Measurements from ENCODE around the gene NTRK1. TPM values are rescaled to one million over a fixed set of nuclear protein-coding genes. Genes with fewer than 3 reads are reported as not detected.

The NTRK1 gene
- total RNA-seq, 1 donor from 2014 or later: not detected

DNA sequence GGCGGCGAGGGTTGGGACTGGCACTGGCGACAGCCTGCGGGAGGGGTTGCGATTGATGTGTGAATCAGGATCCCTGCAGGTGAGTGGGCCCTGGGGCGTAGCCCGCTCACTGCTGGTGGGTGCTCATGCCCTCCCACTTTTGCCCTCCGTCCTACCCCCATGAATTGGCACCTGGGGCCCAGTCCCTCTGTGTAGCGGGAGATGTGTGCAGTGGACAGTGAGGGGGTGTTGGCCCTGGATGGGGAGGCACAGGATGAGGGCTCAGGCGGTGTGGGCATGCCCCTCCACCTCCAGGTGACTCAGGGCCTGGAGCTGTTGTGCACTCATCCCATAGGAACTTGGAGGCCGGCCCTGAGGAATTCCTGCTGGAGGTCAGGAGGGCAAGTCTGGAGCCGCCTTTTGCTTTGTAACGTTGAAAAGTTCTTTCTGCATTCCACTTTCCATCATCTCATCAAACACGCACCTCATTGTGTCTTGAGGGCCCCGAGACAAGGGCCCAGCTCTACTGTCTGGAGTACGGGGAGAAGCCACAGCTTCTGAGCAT is 35.9 kb downstream of the NTRK1 start:
- DNase-seq (ENCODE audit: extremely low spot score, unreplicated experiment): no peak
- peak overlapping the region; percentile 98 for H3K27ac Mint-ChIP-seq (ENCODE audit: unreplicated experiment)

DNA sequence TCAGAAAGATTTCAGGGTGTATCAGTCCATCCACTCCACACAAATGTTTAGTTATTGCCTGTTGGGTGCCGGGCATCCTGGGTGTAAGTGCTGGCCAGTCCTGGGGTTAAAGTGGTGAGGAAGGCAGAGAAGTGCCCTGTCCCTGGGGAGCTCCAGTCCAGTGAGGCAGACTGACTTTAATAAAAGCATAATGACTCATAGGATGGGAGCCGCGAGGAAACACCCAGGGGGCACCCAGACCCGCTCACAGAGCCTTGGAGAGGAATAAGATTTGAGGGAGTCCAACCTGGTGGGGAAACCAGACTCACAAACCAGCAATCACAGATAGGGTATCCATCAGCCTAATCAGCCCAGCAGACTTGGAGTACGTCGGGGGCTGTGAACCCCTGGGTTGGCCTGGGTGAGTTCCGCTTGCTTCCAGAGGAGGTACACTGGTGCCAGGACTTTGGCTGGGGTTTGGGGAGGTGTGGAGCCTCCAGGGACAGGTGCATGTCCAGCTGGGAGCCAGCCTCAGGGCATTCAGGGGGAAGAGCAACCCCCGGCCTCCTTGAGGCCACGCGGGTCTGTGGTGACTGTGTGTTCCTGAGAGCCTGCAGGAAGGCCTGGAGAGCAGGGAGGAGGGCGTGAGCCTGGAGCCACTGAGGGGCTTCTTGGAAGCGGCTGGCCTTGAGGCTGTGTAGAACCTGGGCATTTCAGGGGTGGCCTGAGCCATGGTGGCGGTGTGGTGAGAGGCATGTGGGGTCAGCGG is 36.6 kb downstream of the NTRK1 start:
- DNase-seq (ENCODE audit: extremely low spot score, unreplicated experiment): no peak
- peak overlapping the region; percentile 98 for H3K27ac Mint-ChIP-seq (ENCODE audit: unreplicated experiment)
- no peaks in the 10 kb centered on the region for H3K27me3 Mint-ChIP-seq (ENCODE audit: unreplicated experiment)
- H3K4me1 Mint-ChIP-seq (ENCODE audit: unreplicated experiment): peaks cover 89% of the 10 kb centered on the region
- H3K36me3 Mint-ChIP-seq (ENCODE audit: unreplicated experiment): no peaks in the 10 kb centered on the region
- peak overlapping the region; percentile 52 for H3K4me3 Mint-ChIP-seq (ENCODE audit: unreplicated experiment)
- TF ChIP-seq, protein P1, sequence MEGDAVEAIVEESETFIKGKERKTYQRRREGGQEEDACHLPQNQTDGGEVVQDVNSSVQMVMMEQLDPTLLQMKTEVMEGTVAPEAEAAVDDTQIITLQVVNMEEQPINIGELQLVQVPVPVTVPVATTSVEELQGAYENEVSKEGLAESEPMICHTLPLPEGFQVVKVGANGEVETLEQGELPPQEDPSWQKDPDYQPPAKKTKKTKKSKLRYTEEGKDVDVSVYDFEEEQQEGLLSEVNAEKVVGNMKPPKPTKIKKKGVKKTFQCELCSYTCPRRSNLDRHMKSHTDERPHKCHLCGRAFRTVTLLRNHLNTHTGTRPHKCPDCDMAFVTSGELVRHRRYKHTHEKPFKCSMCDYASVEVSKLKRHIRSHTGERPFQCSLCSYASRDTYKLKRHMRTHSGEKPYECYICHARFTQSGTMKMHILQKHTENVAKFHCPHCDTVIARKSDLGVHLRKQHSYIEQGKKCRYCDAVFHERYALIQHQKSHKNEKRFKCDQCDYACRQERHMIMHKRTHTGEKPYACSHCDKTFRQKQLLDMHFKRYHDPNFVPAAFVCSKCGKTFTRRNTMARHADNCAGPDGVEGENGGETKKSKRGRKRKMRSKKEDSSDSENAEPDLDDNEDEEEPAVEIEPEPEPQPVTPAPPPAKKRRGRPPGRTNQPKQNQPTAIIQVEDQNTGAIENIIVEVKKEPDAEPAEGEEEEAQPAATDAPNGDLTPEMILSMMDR (IDR thresholded peaks at IDR 0.05): no peak
- H3K9me3 Mint-ChIP-seq (ENCODE audit: unreplicated experiment): no peaks in the 10 kb centered on the region

More for the DNA sequence above, 35.9 kb downstream of the NTRK1 start:
- TF ChIP-seq, protein P1 (IDR thresholded peaks at IDR 0.05): no peak
- H3K4me3 Mint-ChIP-seq (ENCODE audit: unreplicated experiment): peak overlapping the region; percentile 52
- no peaks in the 10 kb centered on the region for H3K27me3 Mint-ChIP-seq (ENCODE audit: unreplicated experiment)
- H3K4me1 Mint-ChIP-seq (ENCODE audit: unreplicated experiment): peaks cover 82% of the 10 kb centered on the region
- no peaks in the 10 kb centered on the region for H3K9me3 Mint-ChIP-seq (ENCODE audit: unreplicated experiment)
- no peaks in the 10 kb centered on the region for H3K36me3 Mint-ChIP-seq (ENCODE audit: unreplicated experiment)

DNA sequence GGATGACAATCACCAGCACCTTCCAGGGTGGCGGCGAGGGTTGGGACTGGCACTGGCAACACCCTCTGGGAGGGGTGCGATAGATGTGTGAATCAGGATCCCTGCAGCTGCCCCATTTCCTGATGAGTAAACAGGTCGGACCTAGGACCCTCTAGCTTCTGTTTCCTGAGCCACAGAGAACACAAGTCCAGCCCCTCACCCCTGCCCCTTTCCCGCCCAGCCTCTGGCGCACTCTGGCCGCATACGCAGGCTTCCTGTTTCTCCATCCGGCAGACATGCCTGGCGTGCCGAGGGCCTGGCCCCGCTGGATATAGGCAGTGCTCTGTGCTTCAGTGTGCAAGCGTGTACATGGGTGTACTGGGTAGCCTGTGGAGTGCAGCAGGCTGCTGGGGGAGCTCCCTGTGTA is 37.5 kb downstream of the NTRK1 start:
- Mint-ChIP-seq H3K4me1 (ENCODE audit: unreplicated experiment) (peaks cover 94% of the 10 kb centered on the region), H3K27ac (ENCODE audit: unreplicated experiment) (peak overlapping the region; percentile 98), H3K9me3 (ENCODE audit: unreplicated experiment) (no peaks in the 10 kb centered on the region)

DNA sequence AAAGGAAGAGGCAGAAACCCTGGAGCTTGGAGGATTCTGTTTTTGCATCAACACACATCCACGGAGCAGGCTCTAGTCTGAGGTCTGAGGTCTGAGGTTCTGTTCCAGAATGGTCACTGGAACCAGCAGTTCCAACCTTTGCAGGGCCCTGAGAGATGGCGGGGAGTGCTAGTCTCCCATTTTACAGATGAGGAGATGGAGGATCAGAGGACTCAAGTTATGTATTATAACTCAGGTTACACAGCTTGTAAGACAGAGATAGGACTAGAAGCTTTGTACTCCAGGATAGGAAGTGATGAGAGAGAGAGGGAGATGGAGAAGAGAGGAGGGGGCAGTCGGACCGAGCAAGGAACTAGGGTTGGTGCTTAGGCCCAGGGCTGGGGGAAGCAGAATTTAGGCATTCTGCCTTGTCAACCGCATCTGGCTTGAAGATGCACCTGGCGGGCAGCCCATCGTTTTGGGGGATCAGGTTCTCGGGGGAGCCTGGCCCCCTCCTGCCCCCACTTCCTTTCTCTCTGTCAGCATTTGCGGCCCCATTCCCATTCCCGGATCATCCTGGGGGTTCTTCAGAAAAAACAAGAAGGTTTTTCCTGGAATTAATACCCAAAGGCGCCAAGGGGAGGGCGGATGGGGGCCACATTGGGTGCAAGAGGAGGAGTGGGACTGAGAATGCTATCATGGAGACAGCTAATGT is 38.5 kb downstream of the NTRK1 start:
- Mint-ChIP-seq H3K4me1 (ENCODE audit: unreplicated experiment) (peaks cover 97% of the 10 kb centered on the region), H3K27ac (ENCODE audit: unreplicated experiment) (peak overlapping the region; percentile 98), H3K9me3 (ENCODE audit: unreplicated experiment) (no peaks in the 10 kb centered on the region), H3K27me3 (ENCODE audit: unreplicated experiment) (no peaks in the 10 kb centered on the region), H3K36me3 (ENCODE audit: unreplicated experiment) (no peaks in the 10 kb centered on the region), H3K4me3 (ENCODE audit: unreplicated experiment) (no peak overlapping the region)
- TF ChIP-seq, protein P1 (IDR thresholded peaks at IDR 0.05): no peak
- no peak for DNase-seq (ENCODE audit: extremely low spot score, unreplicated experiment)

More for the DNA sequence above, 37.5 kb downstream of the NTRK1 start:
- Mint-ChIP-seq H3K36me3 (ENCODE audit: unreplicated experiment) (no peaks in the 10 kb centered on the region), H3K27me3 (ENCODE audit: unreplicated experiment) (no peaks in the 10 kb centered on the region), H3K4me3 (ENCODE audit: unreplicated experiment) (peak overlapping the region; percentile 50)
- DNase-seq (ENCODE audit: extremely low spot score, unreplicated experiment): no peak
- TF ChIP-seq, protein P1 (IDR thresholded peaks at IDR 0.05): no peak

Measured in osteocyte (in vitro differentiated cells).